Body of pancreas (tissue), 4 donors: ENCODE measurements around the gene RBP2.
A peak's percentile ranks its signal among the peaks of the same experiment; 100 is the strongest.

Source experiments
- CTCF ChIP-seq, 7 experiments: fragments of 450-650 bp in 4 of 7; fragments of 200-600 bp in 3 of 7; sonication (generic) in 3 of 7; IDR thresholded peaks; one replicate each; pipeline ENCODE4 v1.5.1; 2016 to 2019; ENCODE audit warnings: antibody characterized with exemption in 7 of 7
- POLR2A ChIP-seq, 3 donors: fragments of 450-650 bp; IDR thresholded peaks; one replicate each; pipeline ENCODE4 v1.6.1; 2016; ENCODE audit warnings: antibody characterized with exemption in 3 of 3, mild to moderate bottlenecking in 2 of 3

DNA sequence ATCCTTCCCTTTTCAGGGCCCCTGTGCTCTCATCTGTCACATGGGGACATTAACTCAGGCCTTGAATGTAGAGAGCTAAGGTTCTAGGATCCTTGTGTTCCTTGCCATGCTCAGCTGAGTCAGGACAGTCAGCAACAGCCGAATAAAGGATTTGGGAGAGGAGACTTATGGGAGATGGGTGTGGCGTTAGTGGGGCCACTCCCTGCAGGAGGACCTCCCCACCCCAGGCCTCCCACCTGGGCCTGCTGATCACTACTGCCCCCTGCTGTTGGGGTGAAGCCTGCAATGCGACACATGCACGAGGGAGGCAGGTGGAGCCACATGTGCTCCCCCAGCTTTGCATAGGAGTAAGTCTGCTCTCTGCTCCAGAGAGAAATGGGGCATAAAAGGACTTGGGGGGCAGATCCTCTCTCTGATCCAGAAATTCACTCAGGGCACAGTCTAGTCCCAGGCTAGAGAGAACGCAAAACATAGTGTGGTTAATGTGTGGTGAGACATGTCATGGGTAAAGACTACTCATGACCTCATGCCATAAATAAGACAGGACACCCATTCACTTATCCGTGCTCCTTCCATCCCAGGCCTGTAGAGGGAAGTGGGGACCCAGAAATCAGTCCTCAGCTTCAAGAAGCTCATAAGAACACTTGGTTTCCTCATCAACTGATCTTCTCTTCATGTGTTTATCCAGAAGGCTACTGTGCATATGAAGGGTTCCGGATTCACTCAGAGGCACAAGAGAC lies 43.9 kb upstream of the RBP2 start:
- TF ChIP-seq CTCF (IDR thresholded peaks at IDR 0.05) (peak; percentile 12 to 53 (median 39)), POLR2A (IDR thresholded peaks at IDR 0.05) (no peak)
